KG1 (cell line): ENCODE results near the gene GSG1.

ENCODE experiments used
- DNase-seq: peaks from one replicate; lab custom pipeline; 2025; lab: John Stamatoyannopoulos, UW

Gene GSG1

DNA sequence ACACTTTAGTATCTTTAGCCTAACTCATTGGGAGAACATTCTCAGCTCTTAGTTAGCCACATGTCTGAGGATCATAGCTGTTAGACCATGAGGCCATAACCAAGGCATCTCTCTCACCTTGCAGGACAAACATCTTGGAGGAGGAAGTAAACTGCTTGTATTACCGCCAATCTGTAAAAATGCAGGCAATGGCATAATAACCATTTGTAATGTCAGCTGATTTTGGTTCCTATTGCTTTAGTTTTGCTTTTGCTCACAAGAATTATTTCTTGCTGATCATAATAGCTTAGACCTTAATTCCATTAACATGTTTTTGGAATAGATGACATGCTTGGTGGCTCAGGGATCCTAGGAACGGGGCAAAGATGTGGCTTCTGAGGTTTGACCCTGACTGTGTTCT, 16.4 kb upstream of the GSG1 start:
- DNase-seq, result no peak

DNA sequence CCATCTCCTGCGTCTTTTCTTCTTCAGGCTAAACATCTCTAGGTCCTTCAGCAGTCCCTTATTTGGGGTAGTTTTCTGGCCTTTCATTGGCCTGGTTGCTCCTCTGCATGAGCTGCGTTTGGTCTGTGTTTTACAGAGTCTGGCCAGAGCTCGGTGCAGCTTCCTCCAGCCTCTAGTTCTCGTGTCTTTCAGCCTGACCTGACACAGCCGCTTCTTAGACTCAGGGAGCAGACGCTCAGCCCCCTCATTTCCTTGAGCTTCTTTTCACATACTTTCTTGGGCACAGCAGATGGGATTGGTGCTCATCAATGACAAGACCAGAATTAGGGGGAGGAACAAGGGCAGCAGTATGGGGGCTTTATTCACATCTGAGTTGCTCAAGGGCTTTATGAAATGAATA, 13.6 kb upstream of the GSG1 start:
- no peak for DNase-seq

DNA sequence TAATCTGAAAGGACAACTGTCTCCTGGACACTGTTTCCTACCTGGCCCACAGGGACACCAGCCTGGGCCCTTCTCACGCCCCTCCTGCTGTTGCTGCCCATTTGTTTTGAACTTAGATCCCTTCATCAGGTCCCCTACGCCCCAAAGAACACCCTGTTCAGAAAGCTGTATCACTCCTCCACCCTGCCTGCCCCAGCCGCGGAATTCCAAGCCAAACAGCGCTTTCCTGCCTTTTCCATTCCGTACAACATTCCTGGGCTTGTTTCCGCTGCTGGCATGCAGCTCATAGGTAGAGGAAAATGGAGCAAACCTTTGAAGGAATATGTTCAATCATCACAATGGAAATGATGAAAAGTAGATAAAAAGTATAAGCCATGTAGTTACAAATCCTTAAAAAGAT, 12.8 kb upstream of the GSG1 start:
- no peak for DNase-seq

DNA sequence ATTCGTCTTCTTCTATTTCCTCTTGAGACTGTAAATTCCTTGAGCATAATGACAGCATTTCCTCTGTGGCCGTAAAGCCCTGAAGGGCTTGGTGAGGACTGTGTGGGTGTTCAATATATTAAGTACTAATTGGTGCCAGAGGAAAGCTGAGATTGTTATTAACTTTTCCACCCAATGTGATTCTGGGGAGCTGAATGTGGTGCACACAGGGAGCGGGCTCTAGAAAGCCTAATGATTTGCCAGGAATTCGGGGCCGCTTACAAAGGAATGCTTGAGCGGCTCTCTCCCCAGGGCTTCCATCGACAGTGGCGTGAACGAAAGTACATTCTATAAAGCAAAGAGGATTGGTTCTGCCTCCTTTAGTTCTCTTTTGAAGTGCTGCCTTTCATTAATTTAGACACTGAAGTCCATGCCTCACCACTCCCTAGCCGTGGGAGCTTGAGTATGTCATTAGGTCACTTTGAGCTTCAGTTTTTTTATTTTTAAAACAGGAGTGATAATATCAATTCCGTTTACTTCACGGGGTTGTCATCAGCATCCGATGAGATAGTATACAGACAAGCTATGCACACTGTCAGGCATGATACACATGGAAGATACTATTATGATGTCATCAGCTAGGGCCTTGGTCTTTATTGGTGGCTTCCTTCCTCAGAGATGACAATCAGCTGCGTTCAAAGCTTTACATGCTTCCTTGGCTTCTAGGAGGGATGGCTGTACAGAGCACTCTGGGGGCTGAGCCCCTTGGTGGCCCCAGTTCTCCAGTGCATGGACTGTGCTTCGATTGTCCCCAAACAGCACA, 11.0 kb upstream of the GSG1 start:
- no peak for DNase-seq

DNA sequence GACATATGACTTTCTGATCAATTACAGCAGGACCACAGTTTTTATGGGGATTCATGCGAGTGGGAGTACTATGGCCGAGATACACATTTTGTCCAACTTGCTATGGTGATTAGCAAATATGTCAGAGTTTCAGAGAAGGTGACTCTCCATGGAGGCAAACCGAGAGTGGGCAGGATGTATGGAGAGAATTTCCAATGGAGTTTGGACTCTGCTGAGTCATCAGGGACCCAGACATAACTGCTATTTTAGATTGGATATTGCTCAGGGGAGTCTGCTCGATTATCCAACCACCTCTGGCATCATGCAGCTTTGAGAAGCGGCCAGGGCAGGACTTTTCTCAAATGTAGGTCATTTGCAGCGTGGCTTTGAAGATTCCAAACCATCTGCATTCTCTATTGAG, 9.5 kb upstream of the GSG1 start:
- DNase-seq, result no peak

DNA sequence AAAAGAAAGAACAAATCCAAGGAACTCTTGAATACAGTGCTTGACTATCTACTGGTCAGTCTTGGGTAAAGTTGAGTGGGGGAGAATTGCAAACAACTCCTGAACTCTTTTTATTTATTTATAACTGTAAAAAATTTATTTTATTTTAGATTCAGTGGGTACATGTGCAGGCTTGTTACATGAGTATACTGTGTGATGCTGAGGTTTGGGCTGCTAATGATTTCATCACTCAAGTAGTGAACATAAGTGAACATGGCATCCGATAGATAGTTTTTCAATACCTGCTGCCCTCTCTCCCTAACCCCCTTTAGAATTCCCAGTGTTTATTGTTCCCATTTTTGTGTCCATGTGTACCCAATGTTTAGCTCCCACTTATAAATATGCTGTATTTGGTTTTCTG, 3.2 kb upstream of the GSG1 start:
- DNase-seq, result no peak

DNA sequence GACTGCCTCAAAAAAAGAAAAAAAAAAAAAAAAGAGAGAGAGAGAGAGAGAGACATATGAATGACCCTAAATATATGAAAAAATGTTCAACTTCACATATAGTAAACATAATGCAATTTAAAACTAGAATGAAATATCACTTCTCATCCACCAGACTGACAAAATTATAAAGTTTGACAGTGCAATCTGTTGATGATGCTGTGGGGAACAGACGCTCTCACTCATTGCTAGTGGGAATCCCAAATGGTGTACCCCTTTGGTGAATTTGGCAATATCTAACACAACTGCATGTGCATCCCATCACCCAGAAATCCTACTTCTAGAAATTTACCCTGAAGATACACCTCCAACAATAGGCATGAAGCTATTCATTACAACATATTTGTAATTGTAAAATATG, 2.3 kb upstream of the GSG1 start:
- DNase-seq, result no peak

DNA sequence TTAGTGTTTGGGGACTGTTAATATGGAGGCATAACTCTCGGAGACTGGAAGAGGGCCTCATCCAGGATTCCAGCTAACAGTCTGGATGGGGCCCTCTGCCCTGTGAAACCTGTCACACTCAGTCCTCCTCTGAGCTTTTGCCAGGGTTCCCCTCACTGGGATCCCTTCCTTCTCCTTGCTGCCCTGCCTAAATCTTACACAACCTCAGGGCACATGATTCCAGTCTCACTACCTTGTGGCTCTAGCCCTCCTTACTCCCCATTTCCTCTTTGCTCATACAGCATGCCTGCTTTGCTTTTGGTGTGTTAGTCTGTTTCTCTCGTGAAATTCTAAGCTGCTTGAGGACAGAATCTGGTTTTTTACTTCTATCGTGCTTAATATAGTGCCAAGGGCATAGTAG, 942 bp upstream of the GSG1 start:
- no peak for DNase-seq

DNA sequence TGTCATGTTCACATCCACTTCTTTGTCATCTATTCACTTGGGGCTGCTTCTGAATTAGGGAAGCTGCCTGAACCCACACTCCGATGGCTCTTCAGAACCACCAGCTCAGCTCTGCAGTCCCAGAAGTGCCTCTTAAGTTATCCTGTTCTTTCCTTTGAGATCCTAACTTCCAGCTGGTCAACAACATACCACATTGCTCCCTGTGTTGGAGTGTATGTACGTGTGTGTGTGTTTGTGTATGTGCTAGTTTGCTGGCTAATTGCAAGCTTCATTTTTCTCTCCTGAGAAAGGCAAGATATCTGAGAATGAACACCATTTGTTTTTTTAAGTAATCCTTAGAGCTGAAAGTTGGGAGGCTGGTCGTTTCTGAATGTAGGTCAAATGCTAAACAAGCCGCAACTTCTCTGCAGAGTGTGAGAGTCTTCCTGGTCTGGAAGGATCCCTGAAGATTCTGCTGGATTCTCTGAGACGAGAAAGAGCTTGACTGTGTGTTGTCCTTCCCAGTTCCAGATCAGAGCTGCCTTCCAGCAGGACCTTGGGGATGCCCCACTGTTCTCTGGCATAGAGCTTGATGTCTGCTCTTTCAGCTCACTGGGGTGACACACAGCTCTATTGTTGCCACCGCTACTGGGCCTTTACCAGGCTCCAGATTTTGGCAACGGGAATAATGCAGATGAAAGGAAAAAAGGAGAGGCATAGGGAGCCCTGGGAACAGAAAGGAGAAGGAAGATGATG, 839 bp downstream of the GSG1 start:
- DNase-seq, result no peak

DNA sequence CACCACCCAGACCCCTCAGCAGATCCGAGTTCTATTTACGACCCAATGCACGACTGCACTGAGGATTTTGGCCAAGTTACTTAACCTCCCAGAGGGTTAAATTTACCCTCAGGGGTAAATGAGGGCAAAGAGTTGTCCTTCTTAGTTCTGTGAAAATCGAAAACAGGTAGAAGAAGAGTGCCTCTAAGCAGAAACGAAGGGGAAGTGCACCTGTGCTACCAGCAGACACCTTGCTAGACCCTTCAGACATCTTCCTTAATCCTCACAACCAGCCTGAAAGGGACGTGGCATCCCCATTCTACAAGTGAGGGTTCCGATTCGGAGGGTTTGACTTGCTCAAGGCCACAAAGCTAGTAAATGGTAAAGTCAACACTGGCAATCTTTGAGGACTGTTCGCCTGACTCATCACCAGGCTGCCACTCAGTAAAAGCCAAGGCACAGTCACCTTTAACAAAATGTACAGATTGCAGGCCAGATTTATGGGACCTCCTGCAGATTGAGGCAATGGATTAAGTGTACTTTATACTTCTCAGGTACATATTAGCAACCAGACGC, 1.6 kb downstream of the GSG1 start:
- DNase-seq, result no peak

DNA sequence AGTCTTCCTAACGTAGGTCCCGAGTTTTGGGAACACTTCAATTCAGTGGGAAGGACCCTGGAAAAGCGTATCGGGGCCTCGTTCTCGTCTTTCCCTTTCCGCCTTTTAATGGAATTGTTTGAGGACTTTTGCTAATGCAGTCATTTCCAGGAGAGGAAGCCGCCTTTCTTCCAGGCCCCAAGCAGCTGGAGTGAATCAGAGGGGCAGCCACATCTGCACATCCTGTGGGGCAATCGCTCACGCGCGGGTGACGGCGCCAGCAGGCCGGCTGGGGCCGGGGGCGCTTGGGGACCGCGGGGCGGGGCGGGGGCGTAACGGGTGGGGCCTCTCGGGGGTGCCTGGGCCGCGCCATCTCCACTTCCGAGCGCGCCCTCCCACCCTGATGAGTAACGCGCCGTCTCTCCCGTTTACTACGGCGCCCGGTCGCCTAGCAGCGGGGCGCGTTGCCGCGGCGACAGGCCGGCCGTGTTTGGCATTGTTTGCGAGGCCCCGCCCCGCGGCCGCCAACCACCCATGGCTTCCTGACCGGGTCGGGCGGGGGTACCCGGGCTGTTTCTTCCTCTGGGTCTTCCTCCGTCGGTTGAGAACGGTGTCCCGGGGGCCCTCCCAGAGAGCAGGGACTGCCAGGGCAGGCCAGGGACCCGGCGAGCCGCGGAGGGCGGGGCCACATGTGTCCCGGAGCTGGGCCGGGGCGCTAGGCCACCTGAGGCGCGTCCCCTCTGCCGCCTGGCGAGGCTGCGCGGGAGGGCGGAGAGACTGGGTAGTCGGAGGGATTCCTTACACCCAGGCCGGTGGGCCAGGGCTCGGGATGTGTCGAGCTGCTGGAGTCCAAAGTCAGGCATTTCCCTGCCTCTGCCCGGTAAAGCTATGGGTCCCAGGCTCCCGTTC, 2.3 kb downstream of the GSG1 start:
- peak; percentile 30 for DNase-seq

DNA sequence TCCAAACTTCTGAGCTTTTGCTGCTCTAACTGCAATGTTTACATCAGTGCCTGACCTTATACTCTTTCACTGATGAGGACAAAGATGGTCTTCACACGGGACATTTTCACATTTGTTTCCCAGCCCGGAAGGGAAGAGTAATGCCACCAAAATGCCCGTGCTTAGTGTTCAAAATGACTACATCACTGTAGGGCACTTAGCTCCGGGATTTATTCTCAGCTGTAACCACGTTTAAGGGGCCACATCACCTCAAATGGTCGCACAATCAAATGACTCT, 2.9 kb downstream of the GSG1 start:
- DNase-seq, result no peak

DNA sequence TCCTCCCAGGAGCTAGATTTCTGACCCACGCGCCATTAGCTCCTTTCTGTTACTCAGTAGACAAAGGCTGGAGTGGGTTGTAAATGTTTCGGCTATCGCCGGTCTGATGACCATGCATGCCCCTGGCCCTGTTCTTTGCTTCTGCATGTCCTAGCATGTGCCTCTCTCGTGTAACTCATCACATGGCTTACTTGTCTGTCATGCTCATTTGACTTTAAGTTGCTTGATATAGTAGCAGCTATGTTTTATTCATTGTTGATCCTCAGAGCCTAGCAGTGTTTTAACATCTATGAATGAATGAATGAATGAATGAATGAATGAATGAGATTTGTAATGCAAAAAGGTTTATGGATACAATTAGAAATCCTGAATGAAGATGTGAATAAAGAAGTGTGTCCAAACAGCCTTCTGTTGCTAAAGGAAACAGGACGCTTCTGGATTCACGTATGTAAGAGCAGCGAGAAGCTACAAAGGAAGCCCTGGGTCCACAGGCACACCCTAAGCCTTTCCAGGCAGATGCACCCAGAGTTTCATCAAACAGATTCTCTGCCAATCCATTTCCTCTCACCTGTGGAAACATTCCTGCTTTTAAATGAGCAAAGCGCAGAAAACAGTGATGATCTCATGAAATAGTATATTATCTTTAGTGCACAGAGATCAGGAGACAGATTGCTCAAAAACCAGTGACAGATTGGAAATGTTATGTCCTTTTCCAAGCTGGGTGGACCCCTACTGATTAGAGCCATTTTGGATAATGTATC, 3.4 kb downstream of the GSG1 start:
- no peak for DNase-seq

DNA sequence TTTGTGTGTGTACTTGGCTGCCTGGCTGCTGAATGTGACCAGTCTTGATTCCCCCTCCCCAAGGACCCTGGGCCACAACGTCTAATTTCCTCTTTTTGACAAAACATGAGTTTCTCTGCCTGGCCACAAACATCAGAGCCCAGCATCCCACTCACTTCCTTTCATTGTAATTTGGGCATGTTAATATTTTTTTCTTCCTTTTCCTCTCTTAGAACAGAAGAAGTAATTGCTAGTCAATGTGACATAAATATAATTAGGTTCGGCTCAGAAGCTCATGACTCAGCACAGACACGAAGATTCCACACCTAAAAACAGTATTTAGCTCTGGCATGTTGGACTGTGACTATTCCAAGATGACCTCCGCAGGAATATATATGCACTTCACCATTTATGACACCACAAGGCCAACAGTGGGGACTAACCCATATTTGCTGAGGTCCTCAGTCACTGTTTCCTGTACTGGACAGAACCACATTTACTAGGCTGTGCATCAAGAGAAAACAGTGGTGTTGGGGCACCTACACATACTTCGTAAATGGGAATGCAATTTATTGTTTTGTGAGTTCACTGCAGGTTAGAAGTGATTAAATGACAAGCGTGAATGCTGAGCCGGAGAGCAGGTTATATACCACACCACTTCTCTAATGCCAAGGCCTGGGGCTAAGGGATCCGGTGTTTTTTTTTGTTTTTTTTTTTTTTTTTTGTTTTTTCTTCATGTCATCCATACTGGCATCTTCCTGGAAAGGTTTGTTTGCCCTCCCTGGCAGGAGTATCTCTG, 4.2 kb downstream of the GSG1 start:
- no peak for DNase-seq

DNA sequence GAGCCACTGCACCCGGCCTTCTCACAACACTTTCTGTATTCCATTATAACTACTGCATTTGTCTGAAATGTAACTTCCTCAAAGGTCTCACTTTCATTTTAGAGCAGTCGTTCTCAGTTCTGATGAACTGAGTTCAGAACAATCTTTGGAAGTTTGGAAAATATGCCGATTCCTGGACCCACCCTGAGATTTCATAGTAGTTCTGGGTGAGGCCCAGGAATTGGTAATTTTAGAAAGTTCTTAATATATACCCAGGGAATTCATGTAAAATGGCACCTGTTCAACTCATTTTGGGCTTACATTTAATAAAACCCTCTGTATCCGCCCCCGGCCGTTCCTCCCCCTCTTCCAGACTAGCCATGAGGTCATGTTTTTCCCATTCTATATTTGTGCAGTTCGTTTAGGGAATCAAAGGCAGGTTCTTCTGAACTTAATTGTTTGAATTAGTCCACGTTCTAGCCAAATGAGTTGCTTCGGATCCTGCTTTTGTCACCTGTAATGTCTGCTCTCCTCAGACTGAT, 5.9 kb downstream of the GSG1 start:
- DNase-seq, result no peak

DNA sequence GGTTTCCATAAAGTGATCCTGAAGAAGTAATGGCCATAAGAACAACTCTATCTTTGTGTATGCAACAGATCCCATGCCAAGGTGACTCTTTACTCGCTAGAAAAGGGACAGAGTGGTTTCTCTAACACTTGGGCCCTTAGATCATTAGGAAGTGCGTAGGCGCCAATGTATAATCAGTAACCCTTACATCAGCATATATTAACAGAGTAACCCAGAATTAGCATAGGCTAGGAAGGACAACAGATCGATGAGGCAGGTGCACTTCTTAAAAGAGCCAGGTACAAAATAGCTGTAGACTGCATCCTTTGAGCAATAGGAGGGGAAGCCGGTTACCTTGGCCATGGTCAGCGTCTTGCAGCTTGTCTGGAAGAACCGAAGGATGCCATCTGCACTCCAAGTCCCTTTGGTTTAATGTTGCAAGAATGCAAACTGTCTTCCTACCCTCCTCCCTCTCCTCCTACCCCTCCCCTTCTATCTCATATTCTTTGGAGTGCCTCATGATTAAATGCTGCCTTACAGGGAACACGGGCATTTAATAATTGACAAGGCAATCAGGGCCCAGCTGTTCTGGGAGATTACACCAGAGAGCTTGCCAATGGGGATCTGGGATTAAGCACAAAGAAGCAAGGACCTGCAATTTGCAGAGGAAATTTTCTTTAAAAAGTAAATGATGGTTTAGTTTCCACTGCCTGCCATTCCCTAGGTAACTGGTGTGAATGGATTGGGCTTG, 8.0 kb downstream of the GSG1 start:
- no peak for DNase-seq

DNA sequence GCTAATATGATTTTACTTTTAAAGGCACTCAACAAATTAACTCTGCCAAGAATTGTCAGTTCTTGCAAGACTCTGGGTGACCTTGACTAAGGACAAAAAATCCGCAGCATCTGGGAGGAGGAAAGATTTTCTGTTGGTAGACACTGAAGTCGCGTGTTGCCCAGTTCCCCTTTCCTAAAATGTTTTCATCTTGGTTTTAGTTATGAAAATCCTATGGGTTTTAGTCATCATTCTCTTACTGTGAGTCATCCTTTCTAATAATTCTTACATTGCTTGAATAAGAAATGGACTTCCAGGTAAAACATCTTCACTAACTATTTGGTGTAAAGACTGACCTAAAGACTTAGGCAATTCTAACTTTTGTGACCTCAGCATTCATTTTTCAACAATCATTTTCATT, 9.1 kb downstream of the GSG1 start:
- DNase-seq, result no peak

DNA sequence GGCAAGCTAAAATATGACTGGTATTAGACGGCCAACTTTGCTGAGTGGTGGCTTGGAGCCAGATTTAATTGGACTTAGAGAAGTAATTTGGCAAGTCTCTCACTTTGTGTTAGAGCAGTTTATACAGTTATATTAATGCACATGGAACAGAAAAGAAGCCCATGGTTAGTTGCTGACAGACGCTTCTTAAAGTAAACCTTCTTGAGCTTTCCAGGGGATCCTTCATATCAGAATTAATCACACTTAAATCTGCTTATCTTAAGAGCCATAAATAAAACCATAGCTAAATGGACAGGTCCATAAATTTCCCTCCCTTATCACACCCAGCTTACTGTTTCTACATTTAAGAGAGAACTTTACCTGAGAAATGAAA, 9.6 kb downstream of the GSG1 start:
- no peak for DNase-seq

DNA sequence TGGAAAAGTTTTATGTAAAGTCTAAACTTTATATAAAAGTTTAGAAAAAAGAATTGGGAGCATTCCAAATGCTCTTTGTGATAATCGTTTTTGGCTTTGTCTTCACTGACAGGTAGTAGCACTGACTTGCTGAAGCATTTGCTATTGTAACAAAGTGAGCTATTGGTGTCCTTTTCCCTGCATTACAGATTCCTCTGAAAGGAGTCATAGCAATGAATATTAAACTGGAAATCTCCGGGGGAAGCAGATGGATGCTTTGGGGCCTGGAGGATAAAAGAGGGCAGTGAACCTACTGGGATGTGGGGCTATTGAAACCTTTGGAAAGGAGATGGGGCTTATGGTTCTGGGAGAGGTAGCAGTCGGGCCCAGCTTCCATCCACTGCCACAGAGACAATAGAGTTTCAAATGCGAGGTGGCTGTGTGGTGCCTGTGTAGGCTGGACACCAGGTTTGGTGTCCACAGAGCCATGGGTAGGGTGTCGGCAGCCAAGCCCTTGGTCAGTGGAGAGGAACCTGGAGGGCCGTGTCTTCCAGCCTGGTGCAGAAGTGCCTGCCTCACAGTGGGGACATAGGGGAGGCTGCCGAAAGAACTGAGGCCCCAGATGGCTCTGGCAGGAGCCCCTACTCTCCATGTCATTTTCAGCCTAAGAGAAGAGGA, 10.1 kb downstream of the GSG1 start:
- no peak for DNase-seq

DNA sequence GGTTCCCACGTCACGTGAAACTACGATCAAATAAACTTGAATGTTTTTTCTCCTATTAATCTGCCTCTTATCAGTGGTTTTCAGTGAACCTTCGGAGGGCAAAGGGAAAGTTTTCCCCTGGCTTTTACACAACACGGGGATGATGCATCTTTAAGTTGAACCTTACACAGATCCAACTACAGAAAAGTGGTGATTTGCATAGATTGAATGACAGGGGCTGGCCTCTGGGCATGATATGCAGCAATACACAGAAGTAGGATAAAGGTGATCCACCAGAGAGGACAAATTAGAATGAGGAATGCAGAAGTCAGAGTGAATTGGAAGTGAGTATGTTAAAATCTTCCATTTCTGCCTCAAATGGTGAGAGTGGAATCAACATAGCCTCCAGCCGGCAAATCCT, 11.6 kb downstream of the GSG1 start:
- no peak for DNase-seq
